K562 (cell line): ENCODE data around the gene NSMCE1. TPM values are rescaled to one million over a fixed set of nuclear protein-coding genes. Genes with fewer than 3 reads are reported as not detected.

Source experiments
- CHCHD3 ChIP-seq: fragments of 250-450 bp; sonication (Bioruptor Pico); IDR thresholded peaks from 2 replicates; pipeline ENCODE4 v2.1.2; 2022; ENCODE audit warnings: mild to moderate bottlenecking
- ERF ChIP-seq: fragments of 450-650 bp; formaldehyde crosslinking; IDR thresholded peaks from 2 replicates; pipeline ENCODE4 v1.4.0; 2020; ENCODE audit warnings: mild to moderate bottlenecking, mixed read lengths
- ETS2 ChIP-seq: IDR thresholded peaks from 2 replicates; pipeline ENCODE4 v1.6.1; 2016; ENCODE audit warnings: borderline replicate concordance, missing genetic modification characterization, mild to moderate bottlenecking, moderate library complexity, missing compliant biosample characterization; ENCODE audit not compliant: poor library complexity, severe bottlenecking
- KLF6 ChIP-seq: fragments of 250-450 bp; sonication (Bioruptor Pico); IDR thresholded peaks from 2 replicates; pipeline ENCODE4 v1.4.0; 2020; ENCODE audit warnings: mild to moderate bottlenecking, moderate library complexity, borderline replicate concordance
- MCM2 ChIP-seq: fragments of 450-650 bp; IDR thresholded peaks from 2 replicates; pipeline ENCODE4 v1.6.1; 2017; ENCODE audit warnings: low read depth, mild to moderate bottlenecking
- OTX1 ChIP-seq: fragments of 450-650 bp; formaldehyde crosslinking; IDR thresholded peaks from 2 replicates; pipeline ENCODE4 v1.4.0; 2022; ENCODE audit warnings: mild to moderate bottlenecking
- PHF8 ChIP-seq: fragments of 200-600 bp; sonication (generic); IDR thresholded peaks from 2 replicates; pipeline ENCODE4 v1.6.1; 2012; ENCODE audit warnings: mixed run types, mild to moderate bottlenecking, inconsistent platforms, low read length, moderate library complexity, borderline replicate concordance
- SP1 ChIP-seq: sonication (generic); formaldehyde crosslinking; IDR thresholded peaks from 2 replicates; pipeline ENCODE4 v1.8.1; 2022; ENCODE audit warnings: mild to moderate bottlenecking, missing genetic modification reagents
- SUPT5H ChIP-seq: fragments of 450-650 bp; IDR thresholded peaks from 2 replicates; pipeline ENCODE4 v1.6.1; 2016
- TARDBP ChIP-seq: fragments of 450-650 bp; IDR thresholded peaks from 2 replicates; pipeline ENCODE4 v1.6.1; 2016
- YY1 ChIP-seq, 3 experiments: IDR thresholded peaks; 2 replicates each; pipeline ENCODE4 v1.6.1; 2011; ENCODE audit warnings: low read length in 2 of 3, mild to moderate bottlenecking in 2 of 3, moderate library complexity in 2 of 3, borderline replicate concordance in 1 of 3, control low read depth in 1 of 3, low read depth in 1 of 3; ENCODE audit not compliant: insufficient read depth in 3 of 3, insufficient replicate concordance in 2 of 3, control insufficient read depth in 1 of 3, insufficient read length in 1 of 3; ENCODE audit errors: extremely low read depth in 1 of 3
- ZBTB9 ChIP-seq: fragments of 450-650 bp; formaldehyde crosslinking; IDR thresholded peaks from 2 replicates; pipeline ENCODE4 v1.4.0; 2020; ENCODE audit warnings: mild to moderate bottlenecking, moderate library complexity
- ZEB2 ChIP-seq: fragments of 450-650 bp; IDR thresholded peaks from 2 replicates; pipeline ENCODE4 v1.6.1; 2016
- ZFP36 ChIP-seq: fragments of 150-350 bp; IDR thresholded peaks from 2 replicates; pipeline ENCODE4 v1.6.1; 2018; ENCODE audit warnings: low read length, low read depth; ENCODE audit not compliant: partially characterized antibody
- ZFX ChIP-seq: sonication (generic); formaldehyde crosslinking; IDR thresholded peaks from 2 replicates; pipeline ENCODE4 v1.8.0; 2022; ENCODE audit warnings: mild to moderate bottlenecking, missing genetic modification reagents, moderate library complexity
- polyA plus RNA-seq, 8 experiments: library from polyadenylated mRNA; depleted of rRNA in 4 of 8; stranded (reverse) in 5 of 8; unstranded in 3 of 8; fragments of >200 nt; fragmentation: Nextera tagmentation in 2 of 8; fragmentation: Illumina TruSeq in 1 of 8; extraction: Ambion mirVana in 2 of 8; extraction: Trizol in 1 of 8; gene quantifications; 2 replicates each; pipeline versions ENCODE4 v1.2.1 to v1.2.3, GENCODE V29; 2011 to 2014; ENCODE audit warnings: inconsistent platforms in 1 of 8, missing spikeins in 1 of 8
- total RNA-seq, 7 experiments: library from RNA; depleted of rRNA in 6 of 7; stranded (reverse); fragments of >200 nt in 6 of 7; fragmentation: Illumina TruSeq in 2 of 7; extraction: Trizol in 2 of 7; gene quantifications; 2 replicates each; pipeline versions ENCODE4 v1.2.1 to v1.2.3, GENCODE V29; 2011 to 2021; ENCODE audit warnings: low replicate concordance in 1 of 7
- TF ChIP-seq, protein P1 (sequence below), 2 experiments: fragments of 450-650 bp in 1 of 2; sonication (generic) in 1 of 2; formaldehyde crosslinking in 1 of 2; IDR thresholded peaks; 2 replicates each; pipeline versions ENCODE4 v1.7.1 to v1.9.0; 2016 to 2022; ENCODE audit warnings: inconsistent platforms in 1 of 2, mild to moderate bottlenecking in 1 of 2, missing genetic modification reagents in 1 of 2

Gene NSMCE1
- total and polyA plus RNA-seq, 9 of the 15 experiments (the other 6 are each of a cell fraction or from before 2014, with no cell fraction given) = 52.1 to 163 (median 61.5) TPM

DNA sequence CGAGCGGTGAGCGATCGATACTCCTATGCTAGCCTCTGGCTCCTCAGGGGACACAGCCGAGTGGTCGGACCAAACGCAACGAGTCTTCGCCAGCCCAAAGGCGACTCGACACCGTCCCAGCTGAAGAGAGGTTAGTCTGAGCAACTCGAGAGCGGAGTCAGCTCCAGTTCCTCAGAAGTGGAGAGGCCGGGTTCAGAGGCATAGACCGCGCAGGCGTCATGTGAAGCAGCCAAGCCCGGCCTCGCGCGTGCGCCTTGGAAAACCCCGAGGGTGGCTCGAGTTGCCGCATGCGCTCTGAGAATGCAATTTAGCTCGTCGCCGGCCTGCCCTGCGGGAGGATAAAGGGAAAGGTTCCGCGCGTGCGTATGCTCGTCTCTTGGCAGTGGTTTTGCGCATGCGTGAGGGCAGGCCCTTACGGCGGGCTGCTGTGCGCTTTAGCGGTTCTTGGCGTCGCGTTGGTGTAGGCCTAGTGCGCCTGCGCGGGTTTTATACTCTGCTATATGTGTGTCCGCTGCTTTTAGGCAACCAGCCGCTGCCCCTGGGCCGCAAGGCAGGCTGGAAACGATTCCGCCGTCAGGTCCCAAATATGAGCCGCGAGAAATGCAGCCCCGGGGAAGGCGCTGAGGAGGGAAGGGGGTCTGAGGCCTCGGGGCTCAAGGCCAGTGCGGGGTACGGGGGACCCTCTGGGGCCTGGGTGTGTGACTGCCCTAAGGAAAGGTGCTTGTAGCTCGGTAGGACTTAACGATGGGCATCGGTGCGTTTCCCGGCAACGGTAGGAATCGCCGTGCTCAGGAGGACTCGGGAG is 64.9 kb downstream of the NSMCE1 start, which contains the start of gene KDM8 (continued):
- TF ChIP-seq CHCHD3 = no peak
- TF ChIP-seq SUPT5H = peak; percentile 94
- no peak for TF ChIP-seq MCM2
- no peak for TF ChIP-seq OTX1 (CRISPR knock-in tag)
- TF ChIP-seq ZFX = peak; percentile 98
- TF ChIP-seq, protein P1, sequence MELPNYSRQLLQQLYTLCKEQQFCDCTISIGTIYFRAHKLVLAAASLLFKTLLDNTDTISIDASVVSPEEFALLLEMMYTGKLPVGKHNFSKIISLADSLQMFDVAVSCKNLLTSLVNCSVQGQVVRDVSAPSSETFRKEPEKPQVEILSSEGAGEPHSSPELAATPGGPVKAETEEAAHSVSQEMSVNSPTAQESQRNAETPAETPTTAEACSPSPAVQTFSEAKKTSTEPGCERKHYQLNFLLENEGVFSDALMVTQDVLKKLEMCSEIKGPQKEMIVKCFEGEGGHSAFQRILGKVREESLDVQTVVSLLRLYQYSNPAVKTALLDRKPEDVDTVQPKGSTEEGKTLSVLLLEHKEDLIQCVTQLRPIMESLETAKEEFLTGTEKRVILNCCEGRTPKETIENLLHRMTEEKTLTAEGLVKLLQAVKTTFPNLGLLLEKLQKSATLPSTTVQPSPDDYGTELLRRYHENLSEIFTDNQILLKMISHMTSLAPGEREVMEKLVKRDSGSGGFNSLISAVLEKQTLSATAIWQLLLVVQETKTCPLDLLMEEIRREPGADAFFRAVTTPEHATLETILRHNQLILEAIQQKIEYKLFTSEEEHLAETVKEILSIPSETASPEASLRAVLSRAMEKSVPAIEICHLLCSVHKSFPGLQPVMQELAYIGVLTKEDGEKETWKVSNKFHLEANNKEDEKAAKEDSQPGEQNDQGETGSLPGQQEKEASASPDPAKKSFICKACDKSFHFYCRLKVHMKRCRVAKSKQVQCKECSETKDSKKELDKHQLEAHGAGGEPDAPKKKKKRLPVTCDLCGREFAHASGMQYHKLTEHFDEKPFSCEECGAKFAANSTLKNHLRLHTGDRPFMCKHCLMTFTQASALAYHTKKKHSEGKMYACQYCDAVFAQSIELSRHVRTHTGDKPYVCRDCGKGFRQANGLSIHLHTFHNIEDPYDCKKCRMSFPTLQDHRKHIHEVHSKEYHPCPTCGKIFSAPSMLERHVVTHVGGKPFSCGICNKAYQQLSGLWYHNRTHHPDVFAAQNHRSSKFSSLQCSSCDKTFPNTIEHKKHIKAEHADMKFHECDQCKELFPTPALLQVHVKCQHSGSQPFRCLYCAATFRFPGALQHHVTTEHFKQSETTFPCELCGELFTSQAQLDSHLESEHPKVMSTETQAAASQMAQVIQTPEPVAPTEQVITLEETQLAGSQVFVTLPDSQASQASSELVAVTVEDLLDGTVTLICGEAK (IDR thresholded peaks at IDR 0.05) = peak; percentile 63
- TF ChIP-seq, protein P1 (CRISPR knock-in tag; IDR thresholded peaks at IDR 0.05) = no peak
- 0 out of 2 replicates have a peak, but pooled peaks have one; percentile 12 for TF ChIP-seq ERF (CRISPR knock-in tag)
- no peak for TF ChIP-seq ETS2 (tag)
- TF ChIP-seq ZBTB9 = peak; percentile 94
- TF ChIP-seq PHF8 = peak; percentile 92
- TF ChIP-seq ZEB2 = 0 out of 2 replicates have a peak, but pooled peaks have one; percentile 59
- 0 out of 2 replicates have a peak, but pooled peaks have one; percentile 22 for TF ChIP-seq SP1 (CRISPR knock-in tag)
- no peak for TF ChIP-seq TARDBP
- TF ChIP-seq ZFP36 = peak; percentile 41
- peak in 1 of 3 experiments; percentile 49 for TF ChIP-seq YY1 (IDR thresholded peaks at IDR 0.05; ENCODE audit: borderline replicate concordance in 1 of 3, control insufficient read depth in 1 of 3, extremely low read depth in 1 of 3, insufficient read depth in 3 of 3, insufficient read length in 1 of 3, insufficient replicate concordance in 2 of 3, low read depth in 1 of 3, low read length in 2 of 3)
- 0 out of 2 replicates have a peak, but pooled peaks have one; percentile 31 for TF ChIP-seq KLF6 (CRISPR knock-in tag)
